Aorta (tissue), 5 donors: ENCODE results near the gene LRRK1. TPM values are rescaled to one million over a fixed set of nuclear protein-coding genes. Genes with fewer than 3 reads are reported as not detected.

Source experiments
- ATAC-seq: fragments of 200-7000 bp; cut with Tn5 transposase; one replicate; pipeline ENCODE4 v1.9.1; 2022; ENCODE audit warnings: moderate library complexity; ENCODE audit not compliant: low FRiP score
- DNase-seq, 2 donors: peaks; one replicate each; pipeline ENCODE4 v3.0.0-alpha.2; 2020
- H3K27ac ChIP-seq, 2 donors: one replicate each; pipeline ENCODE4 v1.5.1; 2013; ENCODE audit warnings: low read length in 2 of 2, mild to moderate bottlenecking in 2 of 2, moderate library complexity in 2 of 2, control low read depth in 1 of 2, inconsistent platforms in 1 of 2, low read depth in 1 of 2
- H3K27me3 ChIP-seq, 2 donors: one replicate each; pipeline ENCODE4 v1.6.1; 2013; ENCODE audit warnings: control low read depth in 1 of 2, low read length in 1 of 2, mild to moderate bottlenecking in 1 of 2, moderate library complexity in 1 of 2; ENCODE audit not compliant: insufficient read depth in 2 of 2, control insufficient read depth in 1 of 2
- H3K36me3 ChIP-seq, 2 donors: one replicate each; pipeline ENCODE4 v1.6.1; 2013; ENCODE audit warnings: control low read depth in 1 of 2, low read length in 1 of 2, mild to moderate bottlenecking in 1 of 2; ENCODE audit not compliant: insufficient read depth in 2 of 2, control insufficient read depth in 1 of 2
- H3K4me1 ChIP-seq, 2 donors: one replicate each; pipeline ENCODE4 v1.6.1; 2013; ENCODE audit warnings: low read length in 2 of 2, control low read depth in 1 of 2, mild to moderate bottlenecking in 1 of 2, moderate library complexity in 1 of 2; ENCODE audit not compliant: insufficient read depth in 2 of 2, control insufficient read depth in 1 of 2
- H3K4me3 ChIP-seq, 2 donors: one replicate each; pipeline ENCODE4 v1.5.1; 2013; ENCODE audit warnings: low read length in 2 of 2, control low read depth in 1 of 2, mild to moderate bottlenecking in 1 of 2
- H3K9me3 ChIP-seq: one replicate; pipeline ENCODE4 v1.6.1; 2013; ENCODE audit warnings: mild to moderate bottlenecking, low read length; ENCODE audit not compliant: control insufficient read depth
- WGBS, 2 donors: extraction: QIAGEN DNeasy Blood & Tissue Kit; methylation state at CpG; one replicate each; pipeline ENCODE4 v1.1.7; 2013; 5-methylcytosine and 5-hydroxymethylcytosine counted together
- intact Hi-C, 2 donors: fragments of 100-400 bp; cut with DNase I; formaldehyde crosslinking; loops; one replicate each; pipeline versions ENCODE4 v1.14.2 to v1.15.0; 2022
- polyA plus RNA-seq, 2 donors: library from polyadenylated mRNA; stranded (reverse); fragments of 200-250 nt; gene quantifications; one replicate each; pipeline ENCODE4 v1.2.3, GENCODE V29; 2013
- total RNA-seq, 2 donors: library from RNA; stranded (reverse); fragmentation: NEBNext Ultra II Directional; extraction: Animal tissue kit (Norgen Biotek cat#: 25700); gene quantifications; one replicate each; pipeline ENCODE4 v1.2.1, GENCODE V29; 2021
- donor health status: healthy with polysubstance abuse.
- donor health status: Bipolar disorder and iron deficiency.
- donor health status: DM: no; HTN: no; CAD: no.
- donor health status: DM: no; HTN: no; CAD: no.
- donor health status: DM: yes; HTN: yes; CAD: no.

LRRK1 gene
- total and polyA plus RNA-seq, 4 donors = 4.0 to 34.0 (median 13.3) TPM

GRCh38 chr15:101063212-101063611 is 144.1 kb downstream of the LRRK1 start:
- no peaks in the 10 kb centered on the region for H3K4me1 ChIP-seq
- H3K27me3 ChIP-seq = no peaks in the 10 kb centered on the region
- intact Hi-C loops = no loop called here
- H3K36me3 ChIP-seq = no peaks in the 10 kb centered on the region
- ATAC-seq (no peak), DNase-seq (no peak)
- WGBS, 2 donors = 91 to 95% methylated on average over 9 of the region's 9 CpGs
- no peaks in the 10 kb centered on the region for H3K9me3 ChIP-seq
- no peak overlapping the region for H3K4me3 ChIP-seq
- H3K27ac ChIP-seq = no peak overlapping the region

GRCh38 chr15:101063891-101064794 is 145.0 kb downstream of the LRRK1 start:
- peak; percentile 85 to 89 for DNase-seq
- H3K27ac ChIP-seq = no peak overlapping the region
- H3K4me3 ChIP-seq = no peak overlapping the region
- no peaks in the 10 kb centered on the region for H3K36me3 ChIP-seq
- ATAC-seq = peak; percentile 51
- 12 to 18% methylated on average over 30 of the region's 30 CpGs for WGBS, 2 donors
- intact Hi-C loops = no loop called here
- H3K9me3 ChIP-seq = no peaks in the 10 kb centered on the region
- H3K27me3 ChIP-seq = no peaks in the 10 kb centered on the region
- H3K4me1 ChIP-seq = no peaks in the 10 kb centered on the region

- Histone ChIP-seq H3K9me3 (no peaks in the 10 kb centered on the region), H3K27ac (no peak overlapping the region), H3K36me3 (no peaks in the 10 kb centered on the region), H3K27me3 (no peaks in the 10 kb centered on the region), H3K4me3 (no peak overlapping the region), H3K4me1 (no peaks in the 10 kb centered on the region)
- WGBS, 2 donors = 91 to 92% methylated on average over 17 to 19 of the region's 19 CpGs
- intact Hi-C loops = no loop called here
- DNase-seq = peak in 1 of 2 donors; percentile 66
- ATAC-seq = no peak
Measured at GRCh38 chr15:101064795-101065569, 145.8 kb downstream of the LRRK1 start.

- Histone ChIP-seq H3K36me3 (no peaks in the 10 kb centered on the region), H3K27me3 (no peaks in the 10 kb centered on the region), H3K27ac (no peak overlapping the region), H3K4me3 (no peak overlapping the region), H3K9me3 (no peaks in the 10 kb centered on the region), H3K4me1 (no peaks in the 10 kb centered on the region)
- ATAC-seq (no peak), DNase-seq (peak; percentile 39 to 68)
- intact Hi-C loops = no loop called here
- WGBS, 2 donors = 97% methylated on average over 28 of the region's 28 CpGs
Measured at GRCh38 chr15:101065570-101066221, 146.5 kb downstream of the LRRK1 start.

GRCh38 chr15:101066501-101067408 is 147.6 kb downstream of the LRRK1 start:
- no peak overlapping the region for H3K4me3 ChIP-seq
- no peaks in the 10 kb centered on the region for H3K27me3 ChIP-seq
- peak; percentile 33 to 57 for DNase-seq
- H3K36me3 ChIP-seq = no peaks in the 10 kb centered on the region
- 88 to 92% methylated on average over 26 of the region's 26 CpGs for WGBS, 2 donors
- no peak for ATAC-seq
- H3K9me3 ChIP-seq = no peaks in the 10 kb centered on the region
- intact Hi-C loops = no loop called here
- no peak overlapping the region for H3K27ac ChIP-seq
- no peaks in the 10 kb centered on the region for H3K4me1 ChIP-seq

GRCh38 chr15:101067660-101068522 is 148.7 kb downstream of the LRRK1 start:
- H3K27ac ChIP-seq = no peak overlapping the region
- no peaks in the 10 kb centered on the region for H3K36me3 ChIP-seq
- DNase-seq (peak; percentile 42 to 68), ATAC-seq (no peak)
- no peaks in the 10 kb centered on the region for H3K27me3 ChIP-seq
- WGBS, 2 donors = 88% methylated on average over 14 of the region's 14 CpGs
- no peaks in the 10 kb centered on the region for H3K9me3 ChIP-seq
- H3K4me1 ChIP-seq = no peaks in the 10 kb centered on the region
- H3K4me3 ChIP-seq = no peak overlapping the region
- intact Hi-C loops = no loop called here

- ATAC-seq (no peak), DNase-seq (peak in 1 of 2 donors; percentile 27)
- intact Hi-C loops = no loop called here
- Histone ChIP-seq H3K4me3 (no peak overlapping the region), H3K27me3 (no peaks in the 10 kb centered on the region), H3K9me3 (no peaks in the 10 kb centered on the region), H3K4me1 (no peaks in the 10 kb centered on the region), H3K36me3 (no peaks in the 10 kb centered on the region), H3K27ac (no peak overlapping the region)
- 89 to 91% methylated on average over 11 of the region's 11 CpGs for WGBS, 2 donors
Measured at GRCh38 chr15:101068523-101068960, 149.4 kb downstream of the LRRK1 start.
